Heart left ventricle (tissue), 16 donors: ENCODE results near the gene HRH3. TPM values are rescaled to one million over a fixed set of nuclear protein-coding genes. Genes with fewer than 3 reads are reported as not detected.

Experiments
- ATAC-seq, 4 donors: fragments of 200-7000 bp; cut with Tn5 transposase; one replicate each; pipeline ENCODE4 v1.9.1; 2020 to 2022; ENCODE audit warnings: moderate library complexity in 4 of 4, mild to moderate bottlenecking in 3 of 4, moderate number of reproducible peaks in 1 of 4
- DNase-seq, 5 donors: peaks; one replicate each; pipeline ENCODE4 v3.0.0-alpha.2; 2020
- H3K27ac ChIP-seq, 12 donors: fragments of 200-600 bp; sonication (generic) in 4 of 12; one replicate each; pipeline versions ENCODE4 v1.5.0 to v1.8.0; 2016 to 2022; ENCODE audit warnings: mild to moderate bottlenecking in 2 of 12
- H3K27me3 ChIP-seq, 9 donors: fragments of 200-600 bp; sonication (generic) in 2 of 9; one replicate each; pipeline versions ENCODE4 v1.5.1 to v1.8.0; 2016 to 2022; ENCODE audit warnings: mild to moderate bottlenecking in 3 of 9
- H3K36me3 ChIP-seq, 9 donors: fragments of 200-600 bp; sonication (generic) in 2 of 9; one replicate each; pipeline versions ENCODE4 v1.5.0 to v1.8.0; 2018 to 2022; ENCODE audit warnings: mild to moderate bottlenecking in 2 of 9
- H3K4me1 ChIP-seq, 12 donors: fragments of 200-600 bp; sonication (generic) in 4 of 12; one replicate each; pipeline versions ENCODE4 v1.5.0 to v1.8.0; 2016 to 2022; ENCODE audit warnings: mild to moderate bottlenecking in 3 of 12
- H3K4me3 ChIP-seq, 12 donors: fragments of 200-600 bp; sonication (generic) in 4 of 12; one replicate each; pipeline versions ENCODE4 v1.5.0 to v1.8.0; 2017 to 2022; ENCODE audit warnings: mild to moderate bottlenecking in 9 of 12, moderate library complexity in 4 of 12
- H3K9me3 ChIP-seq, 12 donors: fragments of 200-600 bp; sonication (generic) in 4 of 12; one replicate each; pipeline versions ENCODE4 v1.5.0 to v1.8.0; 2016 to 2022; ENCODE audit warnings: mild to moderate bottlenecking in 1 of 12
- POLR2A ChIP-seq, 2 donors: fragments of 450-650 bp; IDR thresholded peaks; one replicate each; pipeline ENCODE4 v1.6.1; 2017; ENCODE audit warnings: antibody characterized with exemption in 2 of 2, mild to moderate bottlenecking in 2 of 2, moderate library complexity in 2 of 2
- WGBS, 4 donors: extraction: QIAGEN DNeasy Blood & Tissue Kit in 2 of 4; methylation state at CpG; one replicate each; pipeline versions ENCODE4 v1.1.5 to v1.1.7; 2013 to 2018; 5-methylcytosine and 5-hydroxymethylcytosine counted together
- intact Hi-C, 10 donors: fragments of 100-400 bp; cut with DNase I; formaldehyde crosslinking; loops; one replicate each; pipeline versions ENCODE4 v1.11.1 to v1.14.2; 2022
- polyA plus RNA-seq, 2 donors: library from polyadenylated mRNA; stranded (reverse); fragments of 200-250 nt; gene quantifications; one replicate each; pipeline ENCODE4 v1.2.3, GENCODE V29; 2013
- total RNA-seq, 9 donors: library from RNA; depleted of rRNA in 2 of 9; stranded (reverse); fragments of >200 nt in 2 of 9; fragmentation: NEBNext Ultra II Directional in 3 of 9; extraction: Animal tissue kit (Norgen Biotek cat#: 25700) in 3 of 9; gene quantifications; one replicate each; pipeline versions ENCODE4 v1.1.0 to v1.2.4, GENCODE V29; 2016 to 2023
- TF ChIP-seq, protein P1 (sequence below), 12 donors: fragments of 200-600 bp; sonication (generic) in 4 of 12; IDR thresholded peaks; one replicate each; pipeline versions ENCODE4 v1.5.0 to v1.8.0; 2018 to 2022; ENCODE audit warnings: antibody characterized with exemption in 12 of 12, mild to moderate bottlenecking in 5 of 12
- donor health status: ischemic (EF 13 %, LVEDD 7.1; RV severe dilation, severe dysfunction).
- donor health status: healthy with polysubstance abuse.
- donor health status: DM: no; HTN: yes; CAD: no.
- donor health status: DM: no; HTN: no; CAD: no.
- donor health status: ischemic (EF 25% LVEDD 6.9; RV normal size, moderate dysfunction).
- donor health status: ischemic (EF 25% LVEDD 5.7; RV mildly dilated, moderate dysfunction).
- donor health status: healthy.
- donor health status: DM: yes; HTN: yes; CAD: no.
- donor health status: ischemic (EF 35%, LVEDD 5.7; RV mildly dilated, moderate dysfunction).
- donor health status: nonischemic (EF 11% LVEDD 7.7; RV severe dilation, severe dysfunction).
- donor health status: DM: yes; HTN: yes; CAD: no.
- donor health status: PGD.
- donor health status: ischemic (EF 29% LVEDD 5.4; RV normal size, mild dysfunction).
- donor health status: nonischemic (EF 23%, LVEDD 6.1; RV moderate dilation, normal function).

The HRH3 gene
- total and polyA plus RNA-seq, 11 donors, result not detected

DNA sequence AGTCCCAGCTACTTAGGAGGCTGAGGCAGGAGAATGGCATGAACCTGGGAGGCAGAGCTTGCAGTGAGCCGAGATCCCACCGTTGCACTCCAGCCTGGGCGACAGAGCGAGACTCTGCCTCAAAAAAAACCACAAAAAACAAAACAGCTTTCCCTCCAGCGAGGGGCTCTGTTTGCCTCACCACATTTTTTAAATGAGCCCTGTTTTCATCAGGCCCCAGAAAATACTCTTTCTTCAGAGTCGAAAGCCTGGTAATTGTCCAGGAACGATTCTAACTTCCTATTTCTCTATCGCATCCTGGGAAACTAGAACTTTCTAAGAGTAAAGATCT, 25.0 kb downstream of the HRH3 start:
- Histone ChIP-seq H3K36me3 (peaks cover 0 to 79% (median 65%) of the 10 kb centered on the region in 9 donors), H3K27ac (no peak overlapping the region), H3K27me3 (no peaks in the 10 kb centered on the region), H3K4me3 (no peak overlapping the region), H3K4me1 (peaks cover 0 to 13% (median 0%) of the 10 kb centered on the region in 12 donors), H3K9me3 (no peaks in the 10 kb centered on the region)
- ATAC-seq, result no peak
- intact Hi-C loops, result loop anchor here in 2 of 10 donors (10.0 kb wide), 2 partner anchors 80 to 190 kb away; partner anchors contain the start of gene RPS21 (in 1 of the 2)
- DNase-seq, result peak in 1 of 5 donors; percentile 1
- 79 to 87% (median 82%) methylated on average over 8 of the region's 8 CpGs for WGBS, 4 donors
- TF ChIP-seq, protein P1, sequence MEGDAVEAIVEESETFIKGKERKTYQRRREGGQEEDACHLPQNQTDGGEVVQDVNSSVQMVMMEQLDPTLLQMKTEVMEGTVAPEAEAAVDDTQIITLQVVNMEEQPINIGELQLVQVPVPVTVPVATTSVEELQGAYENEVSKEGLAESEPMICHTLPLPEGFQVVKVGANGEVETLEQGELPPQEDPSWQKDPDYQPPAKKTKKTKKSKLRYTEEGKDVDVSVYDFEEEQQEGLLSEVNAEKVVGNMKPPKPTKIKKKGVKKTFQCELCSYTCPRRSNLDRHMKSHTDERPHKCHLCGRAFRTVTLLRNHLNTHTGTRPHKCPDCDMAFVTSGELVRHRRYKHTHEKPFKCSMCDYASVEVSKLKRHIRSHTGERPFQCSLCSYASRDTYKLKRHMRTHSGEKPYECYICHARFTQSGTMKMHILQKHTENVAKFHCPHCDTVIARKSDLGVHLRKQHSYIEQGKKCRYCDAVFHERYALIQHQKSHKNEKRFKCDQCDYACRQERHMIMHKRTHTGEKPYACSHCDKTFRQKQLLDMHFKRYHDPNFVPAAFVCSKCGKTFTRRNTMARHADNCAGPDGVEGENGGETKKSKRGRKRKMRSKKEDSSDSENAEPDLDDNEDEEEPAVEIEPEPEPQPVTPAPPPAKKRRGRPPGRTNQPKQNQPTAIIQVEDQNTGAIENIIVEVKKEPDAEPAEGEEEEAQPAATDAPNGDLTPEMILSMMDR (IDR thresholded peaks at IDR 0.05), result no peak
- no peak for TF ChIP-seq POLR2A (IDR thresholded peaks at IDR 0.05)

DNA sequence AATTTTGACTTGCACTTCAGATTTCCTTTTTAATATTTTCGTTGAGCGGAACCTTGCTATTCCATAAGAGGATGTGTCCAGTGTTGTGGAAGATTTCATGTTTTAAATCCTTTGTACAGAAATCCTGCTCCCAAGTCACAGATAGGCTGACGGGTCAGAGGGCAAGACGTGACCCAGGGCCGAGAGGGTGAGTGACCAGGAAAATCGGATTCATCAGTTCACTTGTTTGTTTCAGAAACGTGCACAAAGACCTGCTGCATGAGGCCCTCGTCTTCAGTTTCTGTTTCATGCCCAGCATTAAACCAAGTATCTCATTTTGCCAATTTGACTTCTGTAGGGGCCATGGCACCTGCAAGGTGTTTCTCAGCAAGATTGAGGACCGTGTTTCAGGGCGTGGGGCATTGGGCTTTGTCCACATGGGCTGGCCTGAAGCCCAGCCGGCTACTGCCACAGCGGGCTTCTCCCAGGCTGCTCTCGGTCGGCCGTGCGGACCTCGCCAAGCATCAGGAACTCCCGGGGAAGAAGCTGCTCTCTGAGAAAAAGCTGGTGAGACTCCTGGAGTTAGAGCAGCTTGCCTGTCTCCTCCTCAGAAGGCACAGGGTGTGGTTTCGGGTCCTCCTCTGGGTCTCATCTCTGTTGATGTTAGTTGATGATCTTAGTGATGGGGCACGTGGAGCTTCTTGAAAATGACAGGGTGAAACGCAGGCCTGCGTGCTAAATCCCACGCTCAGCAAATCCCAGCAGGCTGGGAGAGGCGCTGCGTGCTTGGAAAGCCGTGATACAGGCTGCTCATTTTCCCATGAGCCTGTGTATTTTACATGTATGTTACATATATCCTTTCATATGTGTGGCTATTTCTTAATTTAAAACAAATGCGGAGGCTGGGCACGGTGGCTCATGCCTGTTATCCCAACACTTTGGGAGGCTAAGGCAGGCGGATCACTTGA, 26.7 kb downstream of the HRH3 start:
- TF ChIP-seq, protein P1 (IDR thresholded peaks at IDR 0.05), result no peak
- TF ChIP-seq POLR2A (IDR thresholded peaks at IDR 0.05), result no peak

DNA sequence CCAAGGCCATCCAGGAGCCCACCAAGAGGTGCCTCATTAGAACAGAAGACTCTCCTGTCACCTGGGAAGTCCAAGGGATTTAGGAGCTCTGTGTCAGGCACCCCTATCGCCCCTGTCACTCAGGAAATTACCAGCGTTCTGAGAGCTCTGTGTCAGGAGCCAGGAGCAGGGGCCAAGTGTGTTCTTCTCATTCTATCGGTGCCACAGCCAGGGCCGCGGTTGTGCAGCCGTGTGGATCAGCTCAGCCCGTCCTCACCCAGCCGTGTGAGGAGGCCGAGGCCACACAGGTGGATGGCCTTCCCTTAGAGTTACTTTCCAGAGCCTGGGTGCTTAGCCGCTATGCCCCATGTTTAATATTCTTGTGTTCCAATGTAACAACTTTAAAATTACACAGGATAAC, 27.4 kb downstream of the HRH3 start:
- intact Hi-C loops, result loop anchor here in 3 of 10 donors (5.0 to 10.0 kb wide), 3 partner anchors 40 to 192 kb away; partner anchors contain the start of gene RPS21 (in 1 of the 3)
- DNase-seq (peak in 1 of 5 donors; percentile 20), ATAC-seq (peak in 3 of 4 donors; percentile 37 to 52 (median 47))
- H3K27ac ChIP-seq, result no peak overlapping the region
- H3K36me3 ChIP-seq, result peaks cover 0 to 70% (median 53%) of the 10 kb centered on the region in 9 donors
- no peak overlapping the region for H3K4me3 ChIP-seq
- H3K4me1 ChIP-seq, result peaks cover 0 to 16% (median 3%) of the 10 kb centered on the region in 12 donors
- H3K9me3 ChIP-seq, result no peaks in the 10 kb centered on the region
- TF ChIP-seq POLR2A (IDR thresholded peaks at IDR 0.05), result no peak
- TF ChIP-seq, protein P1 (IDR thresholded peaks at IDR 0.05), result no peak
- 58 to 75% (median 65%) methylated on average over 10 of the region's 10 CpGs for WGBS, 4 donors
- no peaks in the 10 kb centered on the region for H3K27me3 ChIP-seq

More for the DNA sequence above, 26.7 kb downstream of the HRH3 start:
- peaks cover 0 to 13% (median 0%) of the 10 kb centered on the region in 12 donors for H3K4me1 ChIP-seq
- WGBS, 4 donors, result 90 to 92% (median 91%) methylated on average over 25 to 29 of the region's 29 CpGs
- no peak for ATAC-seq
- no peaks in the 10 kb centered on the region for H3K9me3 ChIP-seq
- H3K27ac ChIP-seq, result no peak overlapping the region
- H3K36me3 ChIP-seq, result peaks cover 0 to 77% (median 61%) of the 10 kb centered on the region in 9 donors
- intact Hi-C loops, result loop anchor here in 3 of 10 donors (5.0 to 10.0 kb wide), 3 partner anchors 39 to 191 kb away; partner anchors contain the start of gene RPS21 (in 1 of the 3)
- H3K4me3 ChIP-seq, result no peak overlapping the region
- H3K27me3 ChIP-seq, result no peaks in the 10 kb centered on the region
- peak in 1 of 5 donors; percentile 12 for DNase-seq
